Hindlimb muscle (tissue), 1 donor: ENCODE measurements around the gene C19orf73. TPM values are rescaled to one million over a fixed set of nuclear protein-coding genes. Genes with fewer than 3 reads are reported as not detected.

Experiments
- polyA plus RNA-seq: library from polyadenylated mRNA; unstranded; fragments of 120-200 nt; gene quantifications from one replicate; pipeline ENCODE4 v1.2.1, GENCODE V29; 2013; ENCODE audit not compliant: insufficient read length

C19orf73 gene
- polyA plus RNA-seq, 1 donor: 0.54 TPM

Other genes starting within 250 kb of the C19orf73 start
- gene PPP1R15A, start 246.7 kb downstream of the C19orf73 start, polyA plus RNA-seq: 59.4 TPM
- gene TULP2, start 220.4 kb downstream of the C19orf73 start, polyA plus RNA-seq: not detected
- 175 TPM for gene NUCB1, start 218.8 kb downstream of the C19orf73 start, polyA plus RNA-seq
- gene DHDH, start 185.4 kb downstream of the C19orf73 start, polyA plus RNA-seq: 0.93 TPM
- gene BAX, start 164.3 kb downstream of the C19orf73 start, polyA plus RNA-seq: 39.3 TPM
- 701 TPM for gene FTL, start 153.8 kb downstream of the C19orf73 start, polyA plus RNA-seq
- 108 TPM for gene GYS1, start 125.8 kb downstream of the C19orf73 start, polyA plus RNA-seq
- 61.0 TPM for gene RUVBL2, start 125.3 kb downstream of the C19orf73 start, polyA plus RNA-seq
- gene LHB, start 102.1 kb downstream of the C19orf73 start, polyA plus RNA-seq: not detected
- gene CGB3, start 94.8 kb downstream of the C19orf73 start, polyA plus RNA-seq: not detected
- gene CGB2, start 87.3 kb downstream of the C19orf73 start, polyA plus RNA-seq: not detected
- not detected for gene CGB1, start 82.2 kb downstream of the C19orf73 start, polyA plus RNA-seq
- gene CGB5, start 75.3 kb downstream of the C19orf73 start, polyA plus RNA-seq: not detected
- not detected for gene CGB8, start 70.0 kb downstream of the C19orf73 start, polyA plus RNA-seq
- 2.3 TPM for gene CGB7, start 61.4 kb downstream of the C19orf73 start, polyA plus RNA-seq
- 5.8 TPM for gene NTF4, start 54.3 kb downstream of the C19orf73 start, polyA plus RNA-seq
- gene KCNA7, start 46.4 kb downstream of the C19orf73 start, polyA plus RNA-seq: 9.8 TPM
- gene SNRNP70, start 33.7 kb downstream of the C19orf73 start, polyA plus RNA-seq: 259 TPM
- 13.4 TPM for gene LIN7B, start 4.8 kb downstream of the C19orf73 start, polyA plus RNA-seq
- 10.0 TPM for gene PPFIA3, start 401 bp upstream of the C19orf73 start, polyA plus RNA-seq
- gene HRC, start 36.3 kb upstream of the C19orf73 start, polyA plus RNA-seq: 187 TPM
- 49.4 TPM for gene TRPM4, start 38.6 kb upstream of the C19orf73 start, polyA plus RNA-seq
- gene SLC6A16, start 206.0 kb upstream of the C19orf73 start, polyA plus RNA-seq: 1.9 TPM
- 18.5 TPM for gene CD37, start 216.3 kb upstream of the C19orf73 start, polyA plus RNA-seq
- 72.1 TPM for gene TEAD2, start 243.3 kb upstream of the C19orf73 start, polyA plus RNA-seq
- gene DKKL1, start 244.7 kb upstream of the C19orf73 start, polyA plus RNA-seq: 2.4 TPM